ENCODE measurements around the gene ALAS1. TPM values are rescaled to one million over a fixed set of nuclear protein-coding genes. Genes with fewer than 3 reads are reported as not detected.

The ALAS1 gene
- total and polyA plus RNA-seq, 9 of the 15 experiments (the other 6 are each of a cell fraction or from before 2014, with no cell fraction given), result 21.4 to 49.5 (median 34.4) TPM

- TF ChIP-seq PRDM10 (IDR thresholded peaks at IDR 0.05; ENCODE audit: partially characterized antibody) (peak; percentile 84), HNRNPUL1 (IDR thresholded peaks at IDR 0.05; ENCODE audit: low read length) (no peak), NRF1 (conservative IDR thresholded peaks at IDR 0.05 in 1 of 2, IDR thresholded peaks at IDR 0.05 in 1 of 2) (0 out of 4 replicates have a peak, but pooled peaks of 1 of the 2 experiments have one; percentile 10), LCOR (CRISPR knock-in tag; IDR thresholded peaks at IDR 0.05) (0 out of 2 replicates have a peak, but pooled peaks have one; percentile 52)
Measured at GRCh38 chr3:52153389-52154096, 44.4 kb upstream of the ALAS1 start (continued).

Data from K562 (cell line).